Vagina (tissue), 2 donors: ENCODE results near the gene ADGRB2.

Source experiments
- CTCF ChIP-seq, 3 experiments: fragments of 450-650 bp in 2 of 3; fragments of 200-600 bp in 1 of 3; sonication (generic) in 1 of 3; IDR thresholded peaks; one replicate each; pipeline ENCODE4 v1.5.1; 2017 to 2019; ENCODE audit warnings: antibody characterized with exemption in 3 of 3, mild to moderate bottlenecking in 2 of 3, moderate library complexity in 2 of 3
- POLR2AphosphoS5 ChIP-seq, 2 donors: sonication (generic); formaldehyde crosslinking; IDR thresholded peaks; one replicate each; pipeline ENCODE4 v1.9.0; 2017; ENCODE audit warnings: antibody characterized with exemption in 2 of 2, mild to moderate bottlenecking in 2 of 2, low read depth in 1 of 2; ENCODE audit not compliant: insufficient read depth in 1 of 2

- TF ChIP-seq CTCF (IDR thresholded peaks at IDR 0.05) (no peak), POLR2AphosphoS5 (IDR thresholded peaks at IDR 0.05; ENCODE audit: insufficient read depth in 1 of 2, low read depth in 1 of 2) (no peak)
Observed at GRCh38 chr1:31811605-31812004, 47.5 kb upstream of the ADGRB2 start.
